Activated effector memory CD4-positive, alpha-beta T cell treated with anti-CD3 and anti-CD28 coated beads, Interleukin-2, amount 50 U/mL, for 16 hours (primary cell): Measurements from ENCODE around the gene PSMA1.

Experiments used
- DNase-seq: peaks from one replicate; pipeline ENCODE4 v3.0.0-alpha.2; 2020

PSMA1 gene

DNA sequence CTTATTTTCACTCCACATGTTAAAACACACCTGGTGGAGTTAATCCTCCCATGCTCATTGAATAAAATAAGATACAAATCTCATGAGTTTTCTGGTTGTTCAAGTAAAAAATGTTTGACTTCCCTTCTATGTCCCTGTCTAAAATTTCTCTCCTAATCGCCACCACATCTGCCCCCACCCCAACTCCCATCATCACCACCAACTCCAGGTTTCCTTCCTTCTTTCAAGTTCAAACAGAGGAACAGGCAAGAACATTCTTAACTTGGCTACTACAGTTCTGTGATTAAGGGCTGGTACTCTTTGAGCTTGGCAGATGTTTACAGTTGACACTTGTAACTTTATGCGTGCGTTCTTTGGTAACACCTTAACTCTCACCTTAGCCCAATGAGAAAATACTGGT, 9.1 kb upstream of the PSMA1 start:
- DNase-seq: no peak

DNA sequence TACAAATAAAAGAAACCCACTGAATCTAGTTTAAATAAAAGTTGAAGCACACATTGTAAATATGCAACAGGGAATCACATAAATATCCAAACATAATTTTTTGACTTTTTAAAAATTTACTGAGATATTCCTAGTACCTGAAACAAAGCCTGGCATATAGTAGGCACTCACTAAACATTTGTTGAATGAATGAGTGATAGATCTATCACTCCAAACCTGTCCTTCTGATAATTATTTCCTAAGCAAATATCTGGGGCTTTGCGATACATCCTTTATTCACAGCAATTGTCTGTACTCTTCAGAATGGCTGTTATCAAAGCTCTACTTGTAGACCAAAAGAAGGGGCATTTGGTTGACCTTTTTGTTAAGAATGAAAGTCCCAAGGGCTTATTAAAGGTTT, 2.6 kb upstream of the PSMA1 start:
- no peak for DNase-seq

GRCh38 chr11:14522245-14522644, 2.1 kb upstream of the PSMA1 start:
- no peak for DNase-seq

GRCh38 chr11:14520747-14521151, 563 bp upstream of the PSMA1 start:
- no peak for DNase-seq

DNA sequence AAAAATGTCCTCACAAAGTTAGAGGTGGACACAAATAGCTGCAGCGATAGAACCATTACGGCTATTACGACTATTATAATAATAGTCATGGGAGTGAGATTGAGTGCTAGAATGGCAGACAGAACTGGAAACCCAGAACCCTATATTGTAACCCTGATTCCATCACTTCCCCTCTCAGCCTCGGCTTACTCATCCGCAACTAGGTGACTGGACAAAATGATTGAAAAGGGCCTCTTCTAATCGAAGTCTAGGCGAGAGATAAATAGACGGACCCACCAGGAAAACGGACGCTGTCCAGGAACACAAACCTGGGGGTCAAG, 629 bp downstream of the PSMA1 start:
- DNase-seq: no peak

DNA sequence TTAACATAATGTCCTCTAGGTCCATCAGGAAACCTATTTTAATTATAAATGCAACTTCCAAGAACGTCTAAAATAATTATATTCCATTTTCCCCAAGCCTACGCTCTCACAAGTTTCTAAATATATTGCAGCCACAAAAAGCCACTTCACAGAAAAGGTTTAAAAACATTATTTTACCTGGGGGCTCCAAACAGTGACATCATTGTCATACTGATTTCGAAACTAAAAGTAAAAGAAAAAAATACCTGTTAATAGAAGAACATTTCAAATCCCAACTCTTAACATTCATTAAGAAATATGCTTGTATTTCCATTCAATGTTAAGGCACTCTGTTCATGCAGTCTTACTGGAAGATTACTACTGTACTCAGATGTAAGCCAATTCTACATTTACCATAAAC, 1.4 kb downstream of the PSMA1 start:
- DNase-seq: no peak

- DNase-seq: no peak
Observed at GRCh38 chr11:14513800-14514199, 6.4 kb downstream of the PSMA1 start.

GRCh38 chr11:14506532-14506931, 13.7 kb downstream of the PSMA1 start:
- no peak for DNase-seq

GRCh38 chr11:14503023-14503422, 17.2 kb downstream of the PSMA1 start:
- no peak for DNase-seq

DNA sequence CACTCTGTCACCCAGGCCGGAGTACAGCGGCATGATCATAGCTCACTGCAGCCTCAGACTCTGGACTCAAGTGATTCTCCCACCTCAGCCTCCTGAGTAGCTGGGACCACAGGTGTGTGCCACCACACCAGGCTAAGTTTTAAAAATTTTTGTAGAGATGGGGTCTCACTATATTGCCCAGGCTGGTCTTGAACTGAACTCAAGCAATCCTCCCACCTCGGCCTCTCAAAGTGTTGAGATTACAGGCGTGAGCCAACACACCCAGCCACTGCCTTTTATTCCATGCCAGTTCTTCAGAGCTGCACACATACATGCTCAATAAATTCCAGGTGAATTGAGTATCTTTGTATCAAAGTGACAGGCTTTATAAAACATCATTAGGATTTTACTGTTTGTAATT, 18.1 kb downstream of the PSMA1 start:
- no peak for DNase-seq

DNA sequence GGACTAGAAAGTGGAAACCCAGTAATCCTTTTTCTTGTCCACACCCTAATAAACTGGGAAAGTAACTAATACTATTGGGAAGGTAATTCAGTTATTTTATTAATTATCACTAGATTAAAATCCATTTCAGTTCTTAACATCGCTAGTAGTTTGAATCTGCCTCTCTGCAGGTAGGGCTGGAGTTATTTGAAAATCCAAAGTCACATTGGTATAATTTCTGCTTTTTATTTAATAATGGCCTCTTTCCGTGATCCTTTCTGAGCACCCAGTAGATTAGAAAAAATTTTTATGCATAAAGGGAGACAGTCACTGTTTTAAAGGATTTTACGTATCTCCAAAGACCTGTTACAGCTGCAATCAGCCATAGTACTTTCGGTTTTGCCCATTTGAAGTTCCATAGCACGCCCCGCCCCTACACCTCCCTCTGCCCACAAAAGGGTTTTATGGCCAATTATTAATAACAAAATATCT, 20.0 kb downstream of the PSMA1 start:
- peak; percentile 85 for DNase-seq

DNA sequence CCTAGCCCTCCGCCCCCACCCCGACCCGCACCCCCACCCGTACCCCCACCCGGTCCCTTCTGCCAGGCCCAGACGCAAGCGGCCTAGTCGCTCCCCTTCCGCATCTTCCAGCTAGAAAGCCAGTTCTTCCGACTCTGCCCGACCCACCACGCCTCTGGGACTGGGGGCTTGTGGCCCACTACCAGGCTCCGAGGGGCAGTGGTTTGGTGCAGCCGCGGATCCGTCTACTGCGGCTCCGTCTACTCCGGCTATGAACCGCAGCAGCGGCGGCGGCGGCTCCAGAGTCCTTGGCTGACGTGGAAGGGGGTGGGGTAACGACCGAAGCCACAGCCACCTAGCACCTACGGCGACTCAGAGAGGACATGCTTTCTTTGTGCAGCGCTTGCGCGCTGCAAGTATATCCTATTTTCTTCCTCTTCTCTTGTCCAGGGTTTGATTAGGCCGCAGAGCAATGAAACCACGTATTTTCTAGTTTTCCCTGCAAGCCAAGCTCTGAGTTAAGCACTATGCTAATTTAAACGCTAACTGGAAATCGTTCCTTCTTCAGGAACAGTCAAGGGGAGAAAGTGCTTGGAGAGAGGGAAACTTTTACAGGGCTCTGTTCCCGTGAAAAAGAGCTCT, 20.5 kb downstream of the PSMA1 start, which contains the start of gene COPB1:
Gene COPB1, minus strand, starts transcription at position 252 of the 621 bp plus-strand sequence. CDS start 883 bp downstream, outside the sequence.
- peak; percentile 96 for DNase-seq

DNA sequence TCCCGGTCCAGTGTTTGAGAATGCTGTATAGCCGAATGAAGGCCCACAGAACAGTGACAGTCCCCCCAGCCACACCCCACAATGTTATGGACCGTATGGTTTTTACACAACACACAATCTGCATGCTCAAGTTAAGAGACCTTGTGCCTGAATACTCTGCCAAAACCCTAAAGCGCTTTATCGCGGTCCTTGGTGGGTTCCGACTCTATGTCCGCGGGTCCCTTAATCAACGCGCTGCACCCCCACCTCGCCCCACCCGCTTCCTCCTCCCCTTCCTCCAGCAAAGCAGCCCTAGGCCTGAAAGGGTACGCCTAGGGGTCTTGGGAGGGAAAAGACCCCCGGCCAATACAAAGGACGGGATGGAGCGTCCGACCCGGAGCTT, 21.0 kb downstream of the PSMA1 start:
- peak; percentile 79 for DNase-seq

- no peak for DNase-seq
Observed at GRCh38 chr11:14480716-14481115, 39.5 kb downstream of the PSMA1 start.

- no peak for DNase-seq
Observed at GRCh38 chr11:14471127-14471526, 49.1 kb downstream of the PSMA1 start.

GRCh38 chr11:14463623-14464022, 56.6 kb downstream of the PSMA1 start:
- DNase-seq: no peak

GRCh38 chr11:14460147-14460546, 60.0 kb downstream of the PSMA1 start:
- DNase-seq: no peak

GRCh38 chr11:14458377-14458776, 61.8 kb downstream of the PSMA1 start:
- no peak for DNase-seq

DNA sequence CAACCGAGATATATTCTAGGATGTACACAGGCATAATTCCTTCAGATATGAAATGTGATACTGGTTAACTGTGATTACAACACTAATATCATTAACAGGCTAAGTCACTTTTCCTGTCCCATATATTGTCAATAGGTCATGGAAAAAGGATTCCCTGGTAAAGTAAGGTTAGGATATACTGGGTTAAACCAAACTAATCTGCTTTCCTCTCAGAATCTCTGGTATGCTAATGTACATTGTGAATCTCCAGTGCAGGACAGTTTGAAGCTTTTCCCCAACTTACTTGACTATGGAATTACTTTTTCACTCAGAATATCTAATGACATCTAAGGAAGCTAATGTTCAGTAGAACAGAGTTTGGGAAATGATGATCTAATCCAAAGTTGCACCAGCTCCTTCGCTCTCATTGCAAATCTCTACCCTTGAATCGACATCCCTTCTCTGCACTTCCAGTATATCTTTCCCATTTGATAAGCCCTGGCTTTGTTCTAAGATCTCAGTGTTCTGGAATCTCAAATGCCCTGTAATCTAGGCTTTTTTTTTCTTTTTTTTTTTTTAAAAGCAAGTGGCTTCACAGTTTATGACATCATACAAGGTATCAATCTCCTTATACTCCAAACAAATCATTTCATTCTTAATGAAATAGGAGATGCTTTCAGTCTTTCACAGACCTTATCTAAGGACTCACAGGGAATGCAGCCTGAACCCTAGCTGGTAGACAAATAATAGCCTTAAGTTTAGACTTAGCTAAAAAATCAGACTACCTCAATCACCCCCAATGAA, 64.3 kb downstream of the PSMA1 start:
- no peak for DNase-seq
